ENCODE measurements around the gene OGFOD1. TPM values are rescaled to one million over a fixed set of nuclear protein-coding genes. Genes with fewer than 3 reads are reported as not detected.

Gene OGFOD1
- total RNA-seq, 2 donors from 2014 or later = 45.0 to 50.9 TPM

Other genes starting within 250 kb of the OGFOD1 start
- gene AMFR, start 26.0 kb upstream of the OGFOD1 start, total RNA-seq = 10 to 100 TPM; 29.7 to 32.3 TPM
- gene NUDT21, start 222 bp upstream of the OGFOD1 start, total RNA-seq = 100 to 1,000 TPM; 308 to 362 TPM
- gene BBS2, start 68.5 kb downstream of the OGFOD1 start, total RNA-seq = 10 to 100 TPM; 26.2 to 27.1 TPM
- gene MT4, start 113.5 kb downstream of the OGFOD1 start, total RNA-seq = not detected
- 10 to 100 TPM in 1 of 2 donors, 1 to 10 TPM in 1; 1.6 to 50.8 TPM for gene MT3, start 138.0 kb downstream of the OGFOD1 start, total RNA-seq
- gene MT2A, start 157.0 kb downstream of the OGFOD1 start, total RNA-seq = 100 to 1,000 TPM; 165 to 200 TPM
- gene MT1E, start 174.2 kb downstream of the OGFOD1 start, total RNA-seq = 1 to 10 TPM; 1.6 to 8.7 TPM
- gene MT1M, start 181.1 kb downstream of the OGFOD1 start, total RNA-seq = not detected
- gene MT1A, start 187.1 kb downstream of the OGFOD1 start, total RNA-seq = 1 to 10 TPM; 1.0 to 4.9 TPM
- not detected for gene MT1B, start 200.3 kb downstream of the OGFOD1 start, total RNA-seq
- 10 to 100 TPM in 1 of 2 donors, 1 to 10 TPM in 1; 7.5 to 11.5 TPM for gene MT1F, start 206.4 kb downstream of the OGFOD1 start, total RNA-seq
- 1 to 10 TPM in 1 of 2 donors, not detected in 1; 3.4 TPM for gene MT1G, start 216.5 kb downstream of the OGFOD1 start, total RNA-seq
- gene MT1H, start 218.3 kb downstream of the OGFOD1 start, total RNA-seq = not detected
- gene MT1X, start 230.9 kb downstream of the OGFOD1 start, total RNA-seq = 10 to 100 TPM; 13.3 to 28.3 TPM